Measurements from ENCODE around the gene ZSCAN10. TPM values are rescaled to one million over a fixed set of nuclear protein-coding genes. Genes with fewer than 3 reads are reported as not detected.
A peak's percentile ranks its signal among the peaks of the same experiment; 100 is the strongest.

Gene ZSCAN10
- total RNA-seq, 1 donor from 2014 or later: 0.34 TPM

DNA sequence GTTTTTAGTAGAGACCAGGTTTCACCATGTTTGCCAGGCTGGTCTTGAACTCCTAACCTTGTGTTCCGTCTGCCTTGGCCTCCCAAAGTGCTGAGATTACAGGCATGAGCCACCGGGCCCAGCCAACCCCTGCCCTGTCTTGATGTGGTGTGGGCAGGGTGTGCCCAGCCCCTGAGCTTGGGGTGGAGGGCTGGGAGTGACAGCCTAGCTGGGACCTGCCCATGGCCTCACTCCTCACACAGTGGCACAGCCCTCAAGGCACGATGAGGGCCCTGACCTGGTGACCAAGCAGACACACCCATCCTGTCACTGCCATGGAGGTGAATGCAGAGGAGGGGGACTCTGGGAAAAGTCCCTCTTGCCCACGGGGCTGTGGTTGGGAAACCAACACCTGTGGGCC is 30.6 kb downstream of the ZSCAN10 start:
- DNase-seq (ENCODE audit: low spot score, unreplicated experiment): no peak
- H3K4me1 Mint-ChIP-seq (ENCODE audit: low read depth): no peaks in the 10 kb centered on the region
- H3K9me3 Mint-ChIP-seq (ENCODE audit: low read depth): no peaks in the 10 kb centered on the region
- H3K4me3 Mint-ChIP-seq (ENCODE audit: low read depth): no peak overlapping the region
- H3K27me3 Mint-ChIP-seq: peaks cover 26% of the 10 kb centered on the region
- TF ChIP-seq, protein P1, sequence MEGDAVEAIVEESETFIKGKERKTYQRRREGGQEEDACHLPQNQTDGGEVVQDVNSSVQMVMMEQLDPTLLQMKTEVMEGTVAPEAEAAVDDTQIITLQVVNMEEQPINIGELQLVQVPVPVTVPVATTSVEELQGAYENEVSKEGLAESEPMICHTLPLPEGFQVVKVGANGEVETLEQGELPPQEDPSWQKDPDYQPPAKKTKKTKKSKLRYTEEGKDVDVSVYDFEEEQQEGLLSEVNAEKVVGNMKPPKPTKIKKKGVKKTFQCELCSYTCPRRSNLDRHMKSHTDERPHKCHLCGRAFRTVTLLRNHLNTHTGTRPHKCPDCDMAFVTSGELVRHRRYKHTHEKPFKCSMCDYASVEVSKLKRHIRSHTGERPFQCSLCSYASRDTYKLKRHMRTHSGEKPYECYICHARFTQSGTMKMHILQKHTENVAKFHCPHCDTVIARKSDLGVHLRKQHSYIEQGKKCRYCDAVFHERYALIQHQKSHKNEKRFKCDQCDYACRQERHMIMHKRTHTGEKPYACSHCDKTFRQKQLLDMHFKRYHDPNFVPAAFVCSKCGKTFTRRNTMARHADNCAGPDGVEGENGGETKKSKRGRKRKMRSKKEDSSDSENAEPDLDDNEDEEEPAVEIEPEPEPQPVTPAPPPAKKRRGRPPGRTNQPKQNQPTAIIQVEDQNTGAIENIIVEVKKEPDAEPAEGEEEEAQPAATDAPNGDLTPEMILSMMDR (IDR thresholded peaks at IDR 0.05; ENCODE audit: unreplicated experiment): no peak
- no peaks in the 10 kb centered on the region for H3K36me3 Mint-ChIP-seq (ENCODE audit: insufficient read depth)
- no peak overlapping the region for H3K27ac Mint-ChIP-seq

- Mint-ChIP-seq H3K4me3 (ENCODE audit: low read depth) (no peak overlapping the region), H3K36me3 (ENCODE audit: insufficient read depth) (no peaks in the 10 kb centered on the region), H3K4me1 (ENCODE audit: low read depth) (no peaks in the 10 kb centered on the region), H3K27ac (no peak overlapping the region), H3K9me3 (ENCODE audit: low read depth) (no peaks in the 10 kb centered on the region), H3K27me3 (peaks cover 27% of the 10 kb centered on the region)
- TF ChIP-seq, protein P1 (IDR thresholded peaks at IDR 0.05; ENCODE audit: unreplicated experiment): no peak
- no peak for DNase-seq (ENCODE audit: low spot score, unreplicated experiment)
These were observed 32.7 kb downstream of the ZSCAN10 start for GRCh38 chr16:3066440-3066748.

- no peak for DNase-seq (ENCODE audit: low spot score, unreplicated experiment)
- H3K27ac Mint-ChIP-seq: no peak overlapping the region
- TF ChIP-seq, protein P1 (IDR thresholded peaks at IDR 0.05; ENCODE audit: unreplicated experiment): no peak
- peaks cover 24% of the 10 kb centered on the region for H3K27me3 Mint-ChIP-seq
- H3K4me1 Mint-ChIP-seq (ENCODE audit: low read depth): no peaks in the 10 kb centered on the region
- no peaks in the 10 kb centered on the region for H3K9me3 Mint-ChIP-seq (ENCODE audit: low read depth)
- H3K4me3 Mint-ChIP-seq (ENCODE audit: low read depth): no peak overlapping the region
- H3K36me3 Mint-ChIP-seq (ENCODE audit: insufficient read depth): no peaks in the 10 kb centered on the region
These were observed 33.2 kb downstream of the ZSCAN10 start for GRCh38 chr16:3065742-3066439.

DNA sequence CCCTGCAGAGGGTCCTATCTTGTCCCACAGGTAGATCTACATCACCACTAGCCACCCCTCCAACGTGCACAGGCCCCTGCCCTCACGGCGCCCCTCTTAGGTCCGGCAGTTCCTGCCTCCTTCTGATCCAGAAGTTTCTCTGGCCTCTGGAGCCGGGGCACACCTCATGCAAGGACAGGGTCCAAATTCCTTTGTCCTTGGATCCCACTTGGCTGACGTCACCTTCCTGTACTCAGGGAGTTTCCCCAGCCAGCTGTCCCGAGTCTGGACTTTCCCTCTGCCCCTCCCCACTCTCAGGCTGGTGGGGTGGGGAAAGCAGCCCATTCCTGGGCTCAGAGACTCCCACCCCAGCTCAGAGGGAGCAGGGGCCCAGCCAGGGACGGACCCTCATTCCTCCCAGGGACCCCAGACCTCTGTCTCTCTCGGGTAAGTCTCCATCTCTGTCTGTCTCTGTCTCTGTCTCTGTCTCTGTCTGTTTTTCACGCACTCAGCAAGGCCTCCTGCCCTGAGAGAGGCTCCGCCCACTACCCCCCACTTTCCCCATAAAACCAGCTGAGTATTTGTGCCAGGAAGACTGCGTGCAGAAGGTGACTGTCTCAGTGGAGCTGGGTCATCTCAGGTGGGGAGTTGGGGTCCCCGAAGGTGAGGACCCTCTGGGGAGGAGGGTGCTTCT is 33.9 kb downstream of the ZSCAN10 start, which contains the start of gene IL32:
IL32 (plus strand) TSS at position 572 of the 673 bp plus-strand sequence. CDS start 172 bp downstream, outside the sequence.
- no peaks in the 10 kb centered on the region for H3K36me3 Mint-ChIP-seq (ENCODE audit: insufficient read depth)
- no peak for DNase-seq (ENCODE audit: low spot score, unreplicated experiment)
- H3K4me1 Mint-ChIP-seq (ENCODE audit: low read depth): no peaks in the 10 kb centered on the region
- peaks cover 29% of the 10 kb centered on the region for H3K27me3 Mint-ChIP-seq
- peak within 1 kb of the TSS; percentile 73 for H3K27ac Mint-ChIP-seq
- TF ChIP-seq, protein P1 (IDR thresholded peaks at IDR 0.05; ENCODE audit: unreplicated experiment): no peak
- no peaks in the 10 kb centered on the region for H3K9me3 Mint-ChIP-seq (ENCODE audit: low read depth)
- no peak within 1 kb of the TSS for H3K4me3 Mint-ChIP-seq (ENCODE audit: low read depth)

GRCh38 chr16:3063625-3064386 is 35.3 kb downstream of the ZSCAN10 start:
- H3K27ac Mint-ChIP-seq: no peak overlapping the region

More at GRCh38 chr16:3063625-3064386, 35.3 kb downstream of the ZSCAN10 start:
- H3K9me3 Mint-ChIP-seq (ENCODE audit: low read depth): no peaks in the 10 kb centered on the region
- no peaks in the 10 kb centered on the region for H3K36me3 Mint-ChIP-seq (ENCODE audit: insufficient read depth)
- H3K4me1 Mint-ChIP-seq (ENCODE audit: low read depth): peaks cover 5% of the 10 kb centered on the region
- TF ChIP-seq, protein P1 (IDR thresholded peaks at IDR 0.05; ENCODE audit: unreplicated experiment): no peak
- no peak for DNase-seq (ENCODE audit: low spot score, unreplicated experiment)
- no peak overlapping the region for H3K4me3 Mint-ChIP-seq (ENCODE audit: low read depth)
- H3K27me3 Mint-ChIP-seq: peaks cover 21% of the 10 kb centered on the region
